Upper lobe of left lung (tissue), 4 donors: ENCODE measurements around the gene TNK2.

ENCODE experiments used
- CTCF ChIP-seq, 6 experiments: fragments of 450-650 bp in 4 of 6; fragments of 200-600 bp in 2 of 6; sonication (generic) in 2 of 6; IDR thresholded peaks; one replicate each; pipeline ENCODE4 v1.5.1; 2016 to 2019; ENCODE audit warnings: antibody characterized with exemption in 6 of 6
- EP300 ChIP-seq, 4 donors: sonication (generic); formaldehyde crosslinking; IDR thresholded peaks; one replicate each; pipeline ENCODE4 v1.5.1; 2017; ENCODE audit warnings: antibody characterized with exemption in 4 of 4, control low read depth in 2 of 4
- POLR2A ChIP-seq, 4 donors: fragments of 450-650 bp; IDR thresholded peaks; one replicate each; pipeline ENCODE4 v1.5.1; 2016 to 2017; ENCODE audit warnings: antibody characterized with exemption in 4 of 4, mild to moderate bottlenecking in 2 of 4
- POLR2AphosphoS5 ChIP-seq, 2 donors: sonication (generic); formaldehyde crosslinking; IDR thresholded peaks; one replicate each; pipeline ENCODE4 v1.5.1; 2017; ENCODE audit warnings: antibody characterized with exemption in 2 of 2

DNA sequence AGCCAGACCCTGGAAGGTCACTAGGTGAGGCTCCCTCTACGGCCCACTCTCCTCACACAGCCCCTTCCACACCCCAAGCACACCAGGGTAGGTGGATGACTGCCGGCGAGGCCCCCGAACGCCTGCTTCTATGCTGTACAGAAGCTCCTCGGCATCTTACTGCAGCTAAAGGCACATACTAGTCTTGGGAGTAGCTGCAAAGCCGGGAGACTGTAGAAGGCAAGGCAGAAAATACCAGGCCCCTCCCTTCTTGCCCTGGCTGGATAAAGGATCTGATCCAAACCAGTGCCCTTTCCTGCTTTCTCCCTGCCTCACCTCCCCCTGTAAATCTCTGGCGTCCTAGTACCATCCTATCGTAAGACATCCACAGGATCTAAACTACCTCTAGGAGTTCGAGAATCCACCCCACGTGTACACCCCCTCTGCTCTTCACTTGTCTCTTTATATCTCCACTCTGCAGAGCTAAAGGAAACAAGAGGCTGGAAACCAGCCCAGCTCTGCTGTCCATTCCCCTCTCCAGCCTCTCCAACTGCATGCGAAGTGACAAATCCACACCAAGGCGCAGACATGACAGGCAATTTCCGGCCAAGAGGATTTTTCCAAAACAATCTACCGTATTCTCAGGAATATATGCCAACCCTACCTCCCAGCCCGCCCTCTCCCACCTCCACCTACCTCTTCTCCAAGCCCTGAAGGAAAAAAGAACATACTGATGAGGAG, 11.8 kb downstream of the TNK2 start:
- no peak for TF ChIP-seq CTCF (IDR thresholded peaks at IDR 0.05)
- TF ChIP-seq POLR2A (IDR thresholded peaks at IDR 0.05) = no peak
- TF ChIP-seq EP300 (IDR thresholded peaks at IDR 0.05) = no peak
- peak in 1 of 2 donors; percentile 20 for TF ChIP-seq POLR2AphosphoS5 (IDR thresholded peaks at IDR 0.05)
